Adrenal gland (tissue), 12 donors: ENCODE measurements around the gene HIBADH. TPM values are rescaled to one million over a fixed set of nuclear protein-coding genes. Genes with fewer than 3 reads are reported as not detected.

Experiments
- DNase-seq, 7 donors: peaks; one replicate each; pipeline ENCODE4 v3.0.0-alpha.2; 2019 to 2020
- H3K27ac ChIP-seq, 5 donors: fragments of 200-600 bp; sonication (generic) in 4 of 5; 1 replicate in 3 of 5; 2 replicates in 2 of 5; pipeline versions ENCODE4 v1.5.1 to v1.8.0; 2016 to 2020; ENCODE audit warnings: mild to moderate bottlenecking in 1 of 5
- H3K27me3 ChIP-seq: fragments of 200-600 bp; 2 replicates; pipeline ENCODE4 v1.8.0; 2021
- H3K36me3 ChIP-seq, 2 donors: fragments of 200-600 bp; replicated peaks in 1 of 2; 1 replicate in 1 of 2; 2 replicates in 1 of 2; pipeline versions ENCODE4 v1.5.1 to v1.8.0; 2018 to 2022
- H3K4me1 ChIP-seq, 2 donors: fragments of 200-600 bp; replicated peaks in 1 of 2; 1 replicate in 1 of 2; 2 replicates in 1 of 2; pipeline versions ENCODE4 v1.5.1 to v1.8.0; 2018 to 2021
- H3K4me3 ChIP-seq, 4 donors: fragments of 200-600 bp; sonication (generic) in 3 of 4; one replicate each; pipeline ENCODE4 v1.5.1; 2016 to 2018
- H3K9me3 ChIP-seq, 3 donors: fragments of 200-600 bp; sonication (generic) in 1 of 3; replicated peaks in 1 of 3; 1 replicate in 2 of 3; 2 replicates in 1 of 3; pipeline versions ENCODE4 v1.5.1 to v1.8.0; 2016 to 2021
- CTCF ChIP-seq, 6 experiments: fragments of 450-650 bp in 4 of 6; fragments of 200-600 bp in 2 of 6; sonication (generic) in 1 of 6; IDR thresholded peaks; 1 replicate in 5 of 6; 2 replicates in 1 of 6; pipeline versions ENCODE4 v1.5.1 to v1.8.0; 2016 to 2021; ENCODE audit warnings: antibody characterized with exemption in 6 of 6, mild to moderate bottlenecking in 2 of 6, moderate library complexity in 1 of 6
- POLR2A ChIP-seq, 2 donors: fragments of 450-650 bp; IDR thresholded peaks; one replicate each; pipeline ENCODE4 v1.6.1; 2017; ENCODE audit warnings: antibody characterized with exemption in 2 of 2, mild to moderate bottlenecking in 2 of 2, moderate library complexity in 1 of 2
- WGBS, 4 donors: extraction: QIAGEN DNeasy Blood & Tissue Kit in 2 of 4; methylation state at CpG; one replicate each; pipeline versions ENCODE4 v1.1.5 to v1.1.7; 2013 to 2017; 5-methylcytosine and 5-hydroxymethylcytosine counted together
- intact Hi-C, 2 donors: fragments of 100-400 bp; cut with DNase I; formaldehyde crosslinking; loops; one replicate each; pipeline versions ENCODE4 v1.14.1 to v1.15.0; 2022 to 2023
- polyA plus RNA-seq, 3 donors: library from polyadenylated mRNA; stranded (reverse); fragments of 200-250 nt in 2 of 3; fragments of 350-450 nt in 1 of 3; fragmentation: Illumina TruSeq in 1 of 3; extraction: RNeasy Lipid Tissue Mini Kit (QIAGEN cat#74804) in 1 of 3; gene quantifications; one replicate each; pipeline ENCODE4 v1.2.3, GENCODE V29; 2013 to 2014
- total RNA-seq, 9 donors: library from RNA; depleted of rRNA in 4 of 9; stranded (reverse); fragments of >200 nt in 4 of 9; fragments of 120-200 nt in 1 of 9; fragmentation: NEBNext Ultra II Directional in 1 of 9; extraction: Animal tissue kit (Norgen Biotek cat#: 25700) in 1 of 9; gene quantifications; one replicate each; pipeline versions ENCODE4 v1.1.0 to v1.2.4, GENCODE V29; 2013 to 2023
- donor health status: healthy with polysubstance abuse.
- donor health status: Bipolar disorder and iron deficiency.
- donor health status: DM: yes; HTN: yes; CAD: no.
- donor health status: DM: no; HTN: no; CAD: no.
- donor health status: DM: no; HTN: no; CAD: no.
- donor health status: DM: yes; HTN: yes; CAD: no.

Gene HIBADH
- total and polyA plus RNA-seq, 12 donors: 42.9 to 227 (median 130) TPM

GRCh38 chr7:27616186-27616491 lies 46.5 kb downstream of the HIBADH start:
- H3K4me3 ChIP-seq: no peak overlapping the region
- intact Hi-C loops: no loop called here
- H3K27ac ChIP-seq: no peak overlapping the region
- no peaks in the 10 kb centered on the region for H3K27me3 ChIP-seq
- TF ChIP-seq POLR2A (IDR thresholded peaks at IDR 0.05) (no peak), CTCF (IDR thresholded peaks at IDR 0.05) (no peak)
- DNase-seq: no peak
- no peaks in the 10 kb centered on the region for H3K4me1 ChIP-seq
- no peaks in the 10 kb centered on the region for H3K36me3 ChIP-seq
- WGBS, 4 donors: 89 to 100% (median 98%) methylated on average over 2 of the region's 2 CpGs
- H3K9me3 ChIP-seq: peaks cover 0 to 25% (median 9%) of the 10 kb centered on the region in 3 donors

- Histone ChIP-seq H3K27me3 (no peaks in the 10 kb centered on the region), H3K4me3 (no peak overlapping the region), H3K36me3 (no peaks in the 10 kb centered on the region), H3K27ac (no peak overlapping the region), H3K9me3 (peaks cover 0 to 19% (median 4%) of the 10 kb centered on the region in 3 donors), H3K4me1 (no peaks in the 10 kb centered on the region)
- WGBS, 4 donors: 89 to 94% (median 91%) methylated on average over 7 of the region's 7 CpGs
- TF ChIP-seq CTCF (IDR thresholded peaks at IDR 0.05): no peak
- no peak for TF ChIP-seq POLR2A (IDR thresholded peaks at IDR 0.05)
- no peak for DNase-seq
- intact Hi-C loops: no loop called here
Measured at GRCh38 chr7:27615420-27616185, 47.1 kb downstream of the HIBADH start.

GRCh38 chr7:27614095-27614494 lies 48.6 kb downstream of the HIBADH start:
- no peaks in the 10 kb centered on the region for H3K4me1 ChIP-seq
- H3K36me3 ChIP-seq: no peaks in the 10 kb centered on the region
- H3K27ac ChIP-seq: no peak overlapping the region
- no peak overlapping the region for H3K4me3 ChIP-seq
- H3K27me3 ChIP-seq: no peaks in the 10 kb centered on the region
- no peak for DNase-seq
- whole genome bisulfite sequencing, 4 donors: 90 to 98% (median 95%) methylated on average over 2 of the region's 2 CpGs
- no peak for TF ChIP-seq POLR2A (IDR thresholded peaks at IDR 0.05)
- no peak for TF ChIP-seq CTCF (IDR thresholded peaks at IDR 0.05)
- peaks cover 0 to 4% (median 0%) of the 10 kb centered on the region in 3 donors for H3K9me3 ChIP-seq
- intact Hi-C loops: no loop called here

- Histone ChIP-seq H3K27ac (no peak overlapping the region), H3K4me3 (no peak overlapping the region), H3K4me1 (no peaks in the 10 kb centered on the region), H3K36me3 (no peaks in the 10 kb centered on the region), H3K27me3 (no peaks in the 10 kb centered on the region), H3K9me3 (no peaks in the 10 kb centered on the region)
- DNase-seq: no peak
- TF ChIP-seq CTCF (IDR thresholded peaks at IDR 0.05): no peak
- intact Hi-C loops: no loop called here
- WGBS, 4 donors: 92 to 96% (median 93%) methylated on average over 3 of the region's 3 CpGs
Measured at GRCh38 chr7:27611059-27611458, 51.6 kb downstream of the HIBADH start.
